SKM-1 (cell line): Measurements from ENCODE around the gene EDA2R.

Source experiments
- DNase-seq: peaks from one replicate; lab custom pipeline; 2025; ENCODE audit not compliant: unreplicated experiment; lab: John Stamatoyannopoulos, UW

EDA2R gene

DNA sequence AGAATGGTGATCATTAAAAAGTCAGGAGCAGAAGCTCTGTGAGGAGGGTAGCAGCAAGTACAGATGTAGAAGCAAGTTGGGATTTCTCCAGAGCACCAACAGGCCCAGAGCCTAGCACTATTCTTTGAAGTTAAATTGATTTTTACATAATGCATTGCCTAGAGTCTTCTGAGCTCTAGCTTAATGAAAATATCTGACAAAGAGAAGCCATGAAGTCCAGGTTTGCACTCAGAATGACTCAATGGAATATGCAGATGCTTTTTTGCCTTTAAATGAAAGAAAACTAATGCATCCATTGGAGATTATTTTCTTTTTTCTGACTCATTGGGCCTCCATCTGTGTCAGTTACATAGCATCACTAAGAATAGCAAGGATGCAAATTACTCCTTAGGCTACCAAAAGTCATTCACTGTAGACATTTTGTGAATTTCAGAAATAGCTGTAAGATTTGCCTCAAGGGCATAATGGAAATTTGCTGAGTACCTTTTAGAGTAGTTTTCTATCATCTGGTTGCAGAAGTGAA is 91.0 kb downstream of the EDA2R start:
- DNase-seq, result no peak
